HG03571 (cell line): ENCODE measurements around the gene NHP2.

ENCODE experiments used
- ATAC-seq: cut with Tn5 transposase; IDR thresholded peaks from one replicate; pipeline ENCODE4 v1.9.1; 2021; ENCODE audit not compliant: unreplicated experiment

NHP2 gene

GRCh38 chr5:178115136-178115813 lies 38.4 kb downstream of the NHP2 start:
- no peak for ATAC-seq

DNA sequence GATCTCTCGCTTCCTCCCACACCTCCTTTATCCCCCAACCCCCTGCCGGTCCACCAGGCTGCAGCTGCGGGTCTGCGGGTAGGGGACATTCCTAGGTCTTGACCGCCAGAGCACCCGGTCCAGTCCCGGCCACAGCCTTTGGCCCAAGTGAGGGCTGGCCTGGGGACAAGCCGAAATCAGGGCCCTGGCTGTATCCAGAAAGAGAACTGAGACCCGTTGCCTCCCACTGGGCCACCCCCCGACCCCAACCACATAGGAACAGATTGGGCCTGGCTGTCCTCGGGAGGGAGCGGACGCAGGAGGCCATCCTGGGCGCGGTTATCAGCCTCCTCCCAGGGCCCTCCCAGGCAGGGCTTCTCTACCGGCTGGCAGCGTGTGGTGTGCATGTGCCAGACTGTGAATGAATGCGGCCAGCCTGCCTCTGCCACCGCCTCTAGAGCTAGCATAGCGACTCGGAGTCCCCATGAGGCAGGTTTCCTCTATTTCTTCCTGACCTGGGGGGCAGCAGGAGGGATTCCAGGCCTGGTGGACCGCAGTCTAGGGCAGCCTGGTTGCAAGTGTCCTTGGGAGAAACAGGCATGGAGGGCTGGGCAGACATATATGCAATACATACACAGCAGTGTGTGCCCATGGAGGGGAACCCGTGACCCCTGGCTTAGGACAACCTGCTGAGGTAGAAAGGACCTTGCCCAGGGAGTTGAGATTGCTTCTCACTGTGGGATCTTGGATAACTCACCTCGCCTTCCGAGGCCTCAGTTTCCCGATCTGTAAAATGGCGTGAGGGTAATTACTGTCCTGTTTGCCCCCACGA lies 39.2 kb downstream of the NHP2 start:
- ATAC-seq, result no peak

DNA sequence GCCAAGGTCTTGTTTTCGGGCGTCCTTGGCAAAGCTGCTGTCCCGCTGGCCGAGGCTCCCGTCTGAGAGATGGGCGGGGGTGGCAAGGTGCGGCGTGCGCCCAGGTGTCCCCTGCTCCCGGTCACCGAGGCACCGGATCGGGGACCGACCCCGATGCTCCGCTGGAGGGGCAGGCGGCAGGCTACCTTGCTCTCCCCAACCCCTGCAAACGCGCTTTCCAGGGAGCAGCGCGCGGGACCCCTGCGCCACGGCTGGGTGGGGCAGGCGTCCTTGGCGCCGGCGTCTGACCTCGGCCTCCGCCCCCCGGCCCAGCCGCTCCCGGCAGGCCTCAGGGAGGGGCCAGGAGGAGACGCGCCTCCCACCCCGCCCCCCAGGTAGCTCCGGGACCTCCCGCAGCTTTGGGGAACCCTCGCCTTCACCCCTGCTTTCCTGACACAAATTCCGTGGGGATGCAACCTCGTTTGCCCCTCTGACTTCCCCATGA lies 39.8 kb downstream of the NHP2 start:
- no peak for ATAC-seq

- ATAC-seq, result peak; percentile 66
Observed at GRCh38 chr5:178113141-178113787, 40.4 kb downstream of the NHP2 start, which contains the start of gene N4BP3. Gene N4BP3, plus strand, starts transcription at chr5:178113532. Its CDS starts 6,052 bp downstream, at chr5:178119584.

GRCh38 chr5:178112545-178112944 lies 41.1 kb downstream of the NHP2 start:
- no peak for ATAC-seq

DNA sequence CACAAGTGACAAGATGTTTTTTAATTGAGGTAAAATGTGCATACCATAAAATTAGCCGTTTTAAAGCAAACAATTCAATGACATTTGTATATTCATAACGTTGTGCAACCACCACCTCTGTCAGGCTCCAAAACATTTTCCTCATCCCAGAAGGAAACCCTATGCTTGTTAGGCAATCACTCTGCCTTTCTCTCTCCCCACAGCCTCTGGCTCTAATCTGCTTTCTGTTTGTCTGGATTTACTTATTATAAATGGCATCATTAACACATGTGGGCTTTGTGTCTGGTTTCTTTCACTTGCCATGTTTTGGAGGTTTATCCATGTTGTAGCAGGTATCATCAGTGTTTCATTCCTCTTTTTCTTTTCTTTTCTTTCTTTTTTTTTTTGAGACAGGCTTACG lies 41.8 kb downstream of the NHP2 start:
- no peak for ATAC-seq

DNA sequence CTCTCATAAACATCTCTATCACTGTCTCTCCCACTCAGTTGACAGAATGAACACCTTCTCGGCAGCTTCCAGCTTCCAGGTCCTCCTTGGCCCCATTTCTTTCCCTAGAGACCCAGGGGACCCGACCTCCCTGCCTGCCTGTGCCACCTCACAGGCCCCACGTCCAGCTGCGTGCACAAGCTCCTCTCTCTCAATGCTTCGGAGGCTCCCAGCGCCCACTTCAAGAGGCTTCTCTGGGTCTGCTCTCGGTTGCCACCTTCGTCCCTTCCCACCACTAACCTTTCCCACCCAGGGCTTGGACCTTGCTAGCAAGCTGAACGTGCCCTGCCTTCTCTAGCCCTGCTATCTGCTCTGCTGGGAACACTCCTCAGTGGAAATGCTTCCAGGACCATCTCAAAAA lies 43.2 kb downstream of the NHP2 start:
- ATAC-seq, result no peak

- ATAC-seq, result no peak
Observed at GRCh38 chr5:178108966-178109365, 44.7 kb downstream of the NHP2 start.

DNA sequence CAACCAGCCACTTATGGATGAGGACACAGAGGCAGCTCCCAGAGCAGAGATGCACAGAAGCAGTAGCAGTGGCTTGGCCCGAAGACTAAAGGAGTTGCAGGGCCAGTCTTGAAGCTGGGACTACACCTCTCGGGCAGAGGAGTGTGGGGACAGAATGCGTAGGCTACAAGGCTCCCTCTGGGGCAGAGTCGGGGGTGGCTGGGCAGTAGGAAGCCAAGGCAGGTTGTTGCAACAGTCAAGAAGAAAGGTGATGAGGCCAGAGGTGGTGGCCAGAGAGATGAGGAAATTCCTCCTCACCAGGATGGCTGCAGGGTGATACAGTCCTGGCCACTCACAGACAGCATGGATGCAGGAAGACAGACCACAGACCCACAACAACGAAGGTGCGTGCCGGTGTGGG lies 45.2 kb downstream of the NHP2 start:
- no peak for ATAC-seq

GRCh38 chr5:178107756-178108310 lies 45.9 kb downstream of the NHP2 start:
- no peak for ATAC-seq

GRCh38 chr5:178106556-178107239 lies 47.0 kb downstream of the NHP2 start:
- ATAC-seq, result peak; percentile 71

DNA sequence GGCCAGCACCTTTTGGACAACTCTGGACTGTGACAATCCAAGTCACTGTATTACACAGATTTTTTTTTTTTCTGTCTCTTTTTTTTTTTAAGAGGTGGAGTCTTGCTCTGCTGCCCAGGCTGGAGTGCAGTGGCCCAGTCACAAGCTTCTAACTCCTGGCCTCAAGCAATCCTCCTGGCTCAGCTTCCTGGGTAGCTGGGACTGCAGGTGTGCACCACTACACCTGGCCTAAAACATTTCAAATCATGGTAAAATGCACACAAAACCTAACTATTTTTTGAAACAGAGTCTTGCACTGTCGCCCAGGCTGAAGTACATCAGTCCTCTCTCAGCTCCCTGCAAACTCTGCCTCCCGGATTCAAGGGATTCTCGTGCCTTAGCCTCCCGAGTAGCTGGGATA lies 47.6 kb downstream of the NHP2 start:
- ATAC-seq, result no peak

DNA sequence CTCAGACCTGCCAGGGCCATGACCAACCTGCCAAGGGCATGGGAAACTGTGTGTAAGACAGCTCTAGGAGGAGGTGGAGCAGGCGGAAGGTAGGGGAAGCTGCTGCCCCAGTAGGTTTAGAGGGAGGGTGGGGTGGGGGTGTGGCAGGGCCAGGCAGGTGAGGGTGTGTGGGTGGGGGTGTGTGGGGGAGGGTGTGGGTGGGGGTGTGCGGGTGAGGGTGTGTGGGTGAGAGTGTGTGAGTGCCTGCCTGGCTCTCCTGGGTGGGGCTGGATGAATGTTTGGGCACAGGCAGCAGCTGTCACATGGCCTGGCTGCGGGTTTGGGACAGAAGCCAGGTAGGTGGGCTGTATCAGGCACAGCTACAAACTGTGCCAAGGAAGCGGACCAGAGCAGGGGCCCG lies 49.2 kb downstream of the NHP2 start:
- no peak for ATAC-seq

GRCh38 chr5:178103612-178104011 lies 50.1 kb downstream of the NHP2 start:
- no peak for ATAC-seq
